Osteocyte (in vitro differentiated cells): ENCODE results near the gene TMPRSS6. TPM values are rescaled to one million over a fixed set of nuclear protein-coding genes. Genes with fewer than 3 reads are reported as not detected.

ENCODE experiments used
- DNase-seq: peaks from one replicate; pipeline ENCODE4 v3.0.0; 2021; ENCODE audit warnings: mixed read lengths; ENCODE audit not compliant: unreplicated experiment; ENCODE audit errors: extremely low spot score
- H3K27ac Mint-ChIP-seq: one replicate; pipeline ENCODE4 v1.8.0; 2021; ENCODE audit warnings: mild to moderate bottlenecking, mixed read lengths; ENCODE audit not compliant: unreplicated experiment
- H3K27me3 Mint-ChIP-seq: one replicate; pipeline ENCODE4 v1.8.0; 2021; ENCODE audit warnings: mixed read lengths; ENCODE audit not compliant: unreplicated experiment
- H3K36me3 Mint-ChIP-seq: one replicate; pipeline ENCODE4 v1.8.0; 2021; ENCODE audit warnings: mixed read lengths; ENCODE audit not compliant: unreplicated experiment
- H3K4me1 Mint-ChIP-seq: one replicate; pipeline ENCODE4 v1.8.0; 2021; ENCODE audit warnings: mixed read lengths; ENCODE audit not compliant: unreplicated experiment
- H3K4me3 Mint-ChIP-seq: one replicate; pipeline ENCODE4 v1.8.0; 2021; ENCODE audit warnings: mild to moderate bottlenecking, moderate library complexity, mixed read lengths; ENCODE audit not compliant: unreplicated experiment
- H3K9me3 Mint-ChIP-seq: one replicate; pipeline ENCODE4 v1.8.0; 2021; ENCODE audit warnings: mixed read lengths; ENCODE audit not compliant: unreplicated experiment
- total RNA-seq: library from RNA; stranded (reverse); gene quantifications from 2 replicates; pipeline ENCODE4 v1.2.1, GENCODE V29; 2021
- TF ChIP-seq, protein P1 (sequence below): fragments of 200-600 bp; sonication (generic); IDR thresholded peaks from 2 replicates; pipeline ENCODE4 v1.5.0; 2021; ENCODE audit warnings: antibody characterized with exemption, mild to moderate bottlenecking, moderate library complexity

Gene TMPRSS6
- total RNA-seq, 1 donor from 2014 or later = not detected

DNA sequence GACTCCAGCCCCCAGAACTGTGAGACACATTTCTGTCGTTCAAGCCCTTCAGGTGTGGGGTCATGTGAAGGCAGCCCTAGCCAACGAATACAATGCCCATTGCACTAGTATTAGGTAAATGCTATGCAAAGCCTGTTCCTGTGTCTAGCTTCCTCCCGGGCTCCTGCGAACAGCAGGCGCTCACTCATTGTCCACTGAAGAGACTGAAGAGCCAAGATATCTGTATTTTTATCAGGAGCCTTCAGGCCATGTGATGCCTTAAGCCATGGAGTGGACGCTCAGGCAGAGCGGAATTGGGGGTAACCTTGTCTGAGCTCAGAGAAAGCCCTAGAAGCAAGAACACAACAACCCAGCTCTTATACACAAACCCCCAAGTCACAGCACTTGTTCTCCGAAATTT is 4.2 kb upstream of the TMPRSS6 start:
- no peaks in the 10 kb centered on the region for H3K36me3 Mint-ChIP-seq
- no peaks in the 10 kb centered on the region for H3K9me3 Mint-ChIP-seq
- H3K27me3 Mint-ChIP-seq = peaks cover 37% of the 10 kb centered on the region
- no peak for DNase-seq
- H3K4me3 Mint-ChIP-seq = no peak overlapping the region
- no peaks in the 10 kb centered on the region for H3K4me1 Mint-ChIP-seq
- TF ChIP-seq, protein P1, sequence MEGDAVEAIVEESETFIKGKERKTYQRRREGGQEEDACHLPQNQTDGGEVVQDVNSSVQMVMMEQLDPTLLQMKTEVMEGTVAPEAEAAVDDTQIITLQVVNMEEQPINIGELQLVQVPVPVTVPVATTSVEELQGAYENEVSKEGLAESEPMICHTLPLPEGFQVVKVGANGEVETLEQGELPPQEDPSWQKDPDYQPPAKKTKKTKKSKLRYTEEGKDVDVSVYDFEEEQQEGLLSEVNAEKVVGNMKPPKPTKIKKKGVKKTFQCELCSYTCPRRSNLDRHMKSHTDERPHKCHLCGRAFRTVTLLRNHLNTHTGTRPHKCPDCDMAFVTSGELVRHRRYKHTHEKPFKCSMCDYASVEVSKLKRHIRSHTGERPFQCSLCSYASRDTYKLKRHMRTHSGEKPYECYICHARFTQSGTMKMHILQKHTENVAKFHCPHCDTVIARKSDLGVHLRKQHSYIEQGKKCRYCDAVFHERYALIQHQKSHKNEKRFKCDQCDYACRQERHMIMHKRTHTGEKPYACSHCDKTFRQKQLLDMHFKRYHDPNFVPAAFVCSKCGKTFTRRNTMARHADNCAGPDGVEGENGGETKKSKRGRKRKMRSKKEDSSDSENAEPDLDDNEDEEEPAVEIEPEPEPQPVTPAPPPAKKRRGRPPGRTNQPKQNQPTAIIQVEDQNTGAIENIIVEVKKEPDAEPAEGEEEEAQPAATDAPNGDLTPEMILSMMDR = no peak
- no peak overlapping the region for H3K27ac Mint-ChIP-seq

DNA sequence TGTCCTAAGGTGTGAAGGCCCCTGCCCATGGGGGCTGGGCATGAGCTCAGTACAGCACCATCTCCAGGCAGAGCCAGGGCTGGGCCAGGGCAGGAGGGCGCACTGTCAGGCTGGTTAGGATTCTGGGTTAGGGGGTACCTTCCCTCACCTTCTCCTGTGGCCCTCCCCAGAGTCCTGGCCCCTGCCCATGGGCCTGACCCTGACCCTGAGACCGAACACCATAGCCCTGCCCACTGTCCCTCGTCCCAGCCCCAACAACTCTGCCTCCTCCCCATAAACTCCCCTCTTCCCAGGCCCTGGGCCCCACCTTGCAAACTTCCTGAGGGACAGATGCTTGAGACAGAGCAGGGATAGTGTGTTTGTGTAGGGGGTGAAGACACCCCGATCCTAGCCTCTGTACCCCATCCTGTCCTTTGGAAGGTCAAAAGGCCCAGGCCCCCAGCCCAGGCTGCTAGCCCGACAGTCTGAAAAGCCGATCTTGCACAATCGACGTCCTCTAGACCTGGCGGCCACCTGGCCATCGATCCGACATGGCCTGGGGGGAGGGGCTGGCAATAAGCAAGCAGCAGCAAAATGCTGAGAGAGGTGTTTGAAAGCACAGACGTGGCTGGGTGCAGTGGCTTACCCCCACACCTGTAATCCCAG is 2.7 kb upstream of the TMPRSS6 start:
- Mint-ChIP-seq H3K27me3 (peaks cover 26% of the 10 kb centered on the region), H3K36me3 (no peaks in the 10 kb centered on the region), H3K4me1 (no peaks in the 10 kb centered on the region), H3K27ac (no peak overlapping the region), H3K9me3 (no peaks in the 10 kb centered on the region), H3K4me3 (no peak overlapping the region)
- TF ChIP-seq, protein P1 = no peak
- DNase-seq = no peak

DNA sequence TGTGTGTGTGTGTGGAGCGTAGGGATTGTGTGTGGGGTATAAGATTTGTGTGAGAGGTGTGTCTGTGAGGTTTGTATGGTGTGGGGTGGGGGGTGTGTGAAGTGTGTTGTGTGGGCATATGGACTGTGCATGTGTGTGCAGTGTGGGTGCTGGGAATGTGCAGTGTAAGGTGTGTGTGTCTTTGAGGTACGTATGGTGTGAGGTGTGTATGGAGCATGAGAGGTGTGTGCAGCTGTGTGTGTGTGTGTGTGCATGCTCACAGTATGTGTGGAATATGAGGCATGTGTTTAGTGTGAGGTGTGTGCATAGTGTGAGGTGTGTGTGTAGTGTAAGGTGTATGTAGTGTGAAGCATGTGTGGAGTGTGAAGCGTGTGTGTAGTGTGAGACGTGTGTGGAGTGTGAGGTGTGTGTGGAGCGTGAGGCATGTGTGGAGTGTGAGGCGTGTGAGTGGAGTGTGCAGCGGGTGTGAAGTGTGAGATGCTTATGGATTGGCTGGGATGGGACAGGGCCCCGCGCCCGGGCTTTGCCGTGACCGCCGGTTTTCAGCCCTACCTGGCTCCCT is 1.7 kb upstream of the TMPRSS6 start:
- H3K36me3 Mint-ChIP-seq = no peaks in the 10 kb centered on the region
- no peaks in the 10 kb centered on the region for H3K4me1 Mint-ChIP-seq
- TF ChIP-seq, protein P1 = no peak
- no peak for DNase-seq
- H3K27me3 Mint-ChIP-seq = peaks cover 24% of the 10 kb centered on the region
- H3K27ac Mint-ChIP-seq = no peak overlapping the region
- H3K9me3 Mint-ChIP-seq = no peaks in the 10 kb centered on the region
- H3K4me3 Mint-ChIP-seq = no peak overlapping the region

DNA sequence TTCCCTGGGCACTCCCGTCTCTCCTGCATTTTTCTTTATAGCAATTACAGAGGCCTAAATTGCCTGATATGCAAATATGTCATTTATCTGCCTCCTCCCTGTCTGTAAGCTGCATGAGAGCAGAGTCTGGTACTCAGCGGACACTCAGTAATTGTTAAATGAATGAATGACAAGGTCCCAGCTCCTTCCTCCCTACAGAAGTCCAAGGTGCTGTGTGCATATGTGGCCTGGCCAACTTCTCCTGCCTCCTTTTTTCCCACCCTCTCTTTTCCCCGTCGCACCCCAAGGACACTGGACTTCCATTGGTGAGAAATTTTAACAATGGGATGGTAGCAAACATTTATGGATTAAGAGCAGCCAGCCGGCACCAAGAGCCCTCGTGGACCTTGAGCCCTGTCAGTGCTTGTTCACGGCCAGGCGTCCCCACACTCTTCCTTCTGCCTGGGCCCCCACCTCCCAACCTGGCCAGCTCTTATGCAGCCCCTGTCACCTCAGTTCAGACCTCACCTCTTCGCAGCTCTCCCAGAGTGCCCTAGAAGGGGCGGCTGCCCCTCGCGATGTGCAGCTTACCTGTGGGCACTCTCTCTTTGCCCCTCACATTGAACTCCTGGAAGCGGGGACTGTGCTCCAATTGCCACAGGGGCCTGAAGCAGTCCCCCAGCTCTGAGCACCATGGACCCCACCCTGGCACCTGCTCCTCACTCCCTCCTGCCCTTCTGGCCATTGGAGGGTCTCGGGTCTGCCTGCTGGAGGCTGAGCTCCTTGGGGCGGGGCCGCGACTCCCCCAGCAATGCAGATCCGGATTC is 1.5 kb downstream of the TMPRSS6 start:
- no peaks in the 10 kb centered on the region for H3K9me3 Mint-ChIP-seq
- no peak overlapping the region for H3K27ac Mint-ChIP-seq
- H3K4me3 Mint-ChIP-seq = no peak overlapping the region
- H3K27me3 Mint-ChIP-seq = peaks cover 17% of the 10 kb centered on the region
- H3K36me3 Mint-ChIP-seq = no peaks in the 10 kb centered on the region
- H3K4me1 Mint-ChIP-seq = no peaks in the 10 kb centered on the region
- DNase-seq = no peak
- TF ChIP-seq, protein P1 = no peak

DNA sequence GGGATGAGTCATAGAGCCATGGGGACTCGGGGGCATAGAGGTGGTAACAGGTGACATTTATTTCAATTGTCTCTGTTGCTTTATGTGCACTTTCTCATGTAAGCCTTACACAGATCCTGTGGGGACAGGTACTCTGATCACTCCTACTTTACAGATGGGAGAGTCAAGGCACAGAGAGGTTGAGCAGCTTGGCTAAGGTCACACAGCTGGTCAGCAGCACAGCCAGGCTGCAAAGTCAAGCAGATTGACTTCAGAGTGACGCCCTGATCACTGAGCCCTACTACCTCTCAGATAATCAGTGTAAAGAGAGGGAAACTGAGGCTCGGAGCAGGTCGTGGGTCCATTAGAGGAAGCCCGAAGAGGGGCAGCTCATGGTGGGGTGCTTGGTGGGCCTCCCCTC is 3.5 kb downstream of the TMPRSS6 start:
- H3K36me3 Mint-ChIP-seq = no peaks in the 10 kb centered on the region
- H3K27me3 Mint-ChIP-seq = peaks cover 13% of the 10 kb centered on the region
- H3K27ac Mint-ChIP-seq = no peak overlapping the region
- DNase-seq = no peak
- no peaks in the 10 kb centered on the region for H3K9me3 Mint-ChIP-seq
- H3K4me3 Mint-ChIP-seq = no peak overlapping the region
- no peaks in the 10 kb centered on the region for H3K4me1 Mint-ChIP-seq
- TF ChIP-seq, protein P1 = no peak
